ENCODE measurements around the gene MIF.
"Not testable (repeated sequence)": the region's sequence is repeated elsewhere in the genome, so short reads cannot be mapped to it uniquely, and the experiment has no call there.

Gene MIF

DNA sequence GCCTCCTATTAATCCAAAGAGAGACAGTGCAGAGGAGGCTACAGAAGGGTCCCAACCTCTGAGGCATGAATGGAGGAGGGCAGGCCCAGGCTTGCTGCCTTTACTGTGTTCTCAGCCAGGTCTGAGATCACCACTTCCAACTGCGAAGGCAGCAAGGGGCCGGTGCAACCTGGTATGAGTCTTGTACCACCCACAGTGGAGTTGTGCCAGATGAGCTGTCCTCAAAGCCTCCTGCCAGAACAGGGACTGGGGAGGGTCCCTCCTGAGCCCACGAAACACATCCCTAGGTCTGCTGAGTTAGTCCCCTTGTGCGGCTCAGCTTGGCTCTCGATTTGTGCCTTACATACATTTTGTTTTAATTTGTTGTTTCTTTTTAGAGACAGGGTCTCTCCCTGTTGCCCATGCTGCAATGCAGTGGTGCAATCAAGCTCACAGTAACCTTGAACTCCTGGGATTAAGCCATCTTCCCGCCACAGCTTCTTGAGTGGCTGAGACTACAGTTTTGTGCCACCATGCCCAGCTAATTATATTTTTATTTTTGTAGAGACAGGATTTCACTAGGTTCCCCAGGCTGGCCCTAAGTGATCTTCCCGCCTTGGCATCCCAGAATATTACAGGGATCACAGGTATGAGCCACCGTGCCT is 9.3 kb downstream of the MIF start:
- Mint-ChIP-seq H3K27me3 (ENCODE audit: low read depth) (peaks cover 12% of the 10 kb centered on the region), H3K4me1 (ENCODE audit: low read depth) (peaks cover 12% of the 10 kb centered on the region), H3K4me3 (no peak overlapping the region), H3K27ac (no peak overlapping the region), H3K9me3 (peaks cover 12% of the 10 kb centered on the region), H3K36me3 (ENCODE audit: low read depth) (peaks cover 14% of the 10 kb centered on the region)
- no peak for DNase-seq (ENCODE audit: low spot score)

DNA sequence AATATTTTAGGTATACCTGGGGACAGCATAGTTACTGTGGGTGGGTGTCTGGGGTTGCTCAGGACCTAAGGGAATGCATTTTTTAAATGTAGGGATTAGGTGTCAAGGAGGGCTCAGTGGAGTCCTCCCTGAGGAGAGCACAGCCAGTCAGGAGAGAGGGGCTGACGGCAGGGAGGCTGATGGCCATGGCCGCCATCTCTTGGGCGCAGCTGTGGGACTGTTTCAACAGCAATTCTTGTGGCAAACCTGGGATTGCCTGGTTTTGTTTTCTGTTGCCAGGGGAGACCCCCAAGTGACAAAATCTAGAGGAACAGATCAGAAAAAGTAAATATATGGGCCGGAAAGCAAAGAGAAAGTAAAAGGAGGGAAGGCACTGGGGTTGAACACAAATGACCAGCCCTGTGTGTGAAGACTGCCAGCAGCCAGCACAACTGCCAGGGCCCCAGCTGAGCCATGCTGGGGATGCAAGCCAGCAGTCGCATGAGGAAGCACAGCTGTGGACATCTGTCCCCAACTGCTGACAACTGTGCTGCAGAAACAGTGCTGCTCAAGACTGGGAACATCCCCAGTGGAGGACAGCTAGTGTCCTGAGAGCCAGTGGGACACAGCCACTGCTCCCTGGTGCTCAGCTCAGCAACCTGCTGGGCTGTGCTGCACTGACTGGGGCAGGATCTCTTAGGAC is 10.5 kb downstream of the MIF start:
- peaks cover 5% of the 10 kb centered on the region for H3K36me3 Mint-ChIP-seq (ENCODE audit: low read depth)
- no peak for DNase-seq (ENCODE audit: low spot score)
- no peak overlapping the region for H3K4me3 Mint-ChIP-seq
- H3K9me3 Mint-ChIP-seq: peaks cover 9% of the 10 kb centered on the region
- no peak overlapping the region for H3K27ac Mint-ChIP-seq
- peaks cover 10% of the 10 kb centered on the region for H3K4me1 Mint-ChIP-seq (ENCODE audit: low read depth)
- H3K27me3 Mint-ChIP-seq (ENCODE audit: low read depth): peaks cover 11% of the 10 kb centered on the region

DNA sequence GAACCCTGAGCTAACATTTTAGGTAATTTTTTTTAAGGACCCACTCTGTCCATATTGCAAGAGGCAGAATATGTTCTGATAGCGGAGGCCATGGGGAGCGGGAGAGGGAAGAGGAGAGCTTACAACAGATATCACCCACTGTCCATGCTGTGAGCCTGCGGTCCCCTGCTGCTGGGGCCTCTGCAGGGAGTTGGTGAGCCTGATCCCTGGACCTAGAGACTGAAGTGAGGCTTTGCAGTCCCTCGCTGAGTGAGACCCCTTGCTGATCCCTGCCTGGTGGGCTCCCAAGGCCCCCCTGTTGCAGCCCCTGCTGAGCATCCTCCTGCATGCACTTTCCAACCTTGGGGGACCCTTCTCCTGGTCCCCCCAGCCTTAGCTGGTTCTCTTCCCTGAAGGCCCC is 12.5 kb downstream of the MIF start:
- H3K27me3 Mint-ChIP-seq (ENCODE audit: low read depth): peaks cover 11% of the 10 kb centered on the region
- H3K4me1 Mint-ChIP-seq (ENCODE audit: low read depth): peaks cover 10% of the 10 kb centered on the region
- no peaks in the 10 kb centered on the region for H3K9me3 Mint-ChIP-seq
- no peak overlapping the region for H3K27ac Mint-ChIP-seq
- H3K36me3 Mint-ChIP-seq (ENCODE audit: low read depth): no peaks in the 10 kb centered on the region
- no peak for DNase-seq (ENCODE audit: low spot score)
- no peak overlapping the region for H3K4me3 Mint-ChIP-seq

DNA sequence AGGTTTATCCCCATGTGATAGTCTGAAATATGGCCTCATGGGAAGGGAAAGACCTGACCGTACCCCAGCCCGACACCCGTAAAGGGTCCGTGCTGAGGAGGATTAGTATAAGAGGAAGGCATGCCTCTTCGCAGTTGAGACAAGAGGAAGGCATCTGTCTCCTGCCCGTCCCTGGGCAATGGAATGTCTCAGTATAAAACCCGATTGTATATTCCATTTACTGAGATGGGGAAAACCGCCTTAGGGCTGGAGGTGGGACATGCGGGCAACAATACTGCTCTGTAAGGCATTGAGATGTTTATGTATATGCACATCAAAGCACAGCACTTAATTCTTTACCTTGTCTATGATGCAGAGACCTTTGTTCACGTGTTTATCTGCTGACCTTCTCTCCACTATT is 13.2 kb downstream of the MIF start:
- DNase-seq (ENCODE audit: low spot score); H3K4me3 Mint-ChIP-seq; H3K9me3 Mint-ChIP-seq; H3K27ac Mint-ChIP-seq; H3K4me1 Mint-ChIP-seq (ENCODE audit: low read depth); H3K36me3 Mint-ChIP-seq (ENCODE audit: low read depth): not testable (repeated sequence)
- H3K27me3 Mint-ChIP-seq (ENCODE audit: low read depth): peaks cover 11% of the 10 kb centered on the region

DNA sequence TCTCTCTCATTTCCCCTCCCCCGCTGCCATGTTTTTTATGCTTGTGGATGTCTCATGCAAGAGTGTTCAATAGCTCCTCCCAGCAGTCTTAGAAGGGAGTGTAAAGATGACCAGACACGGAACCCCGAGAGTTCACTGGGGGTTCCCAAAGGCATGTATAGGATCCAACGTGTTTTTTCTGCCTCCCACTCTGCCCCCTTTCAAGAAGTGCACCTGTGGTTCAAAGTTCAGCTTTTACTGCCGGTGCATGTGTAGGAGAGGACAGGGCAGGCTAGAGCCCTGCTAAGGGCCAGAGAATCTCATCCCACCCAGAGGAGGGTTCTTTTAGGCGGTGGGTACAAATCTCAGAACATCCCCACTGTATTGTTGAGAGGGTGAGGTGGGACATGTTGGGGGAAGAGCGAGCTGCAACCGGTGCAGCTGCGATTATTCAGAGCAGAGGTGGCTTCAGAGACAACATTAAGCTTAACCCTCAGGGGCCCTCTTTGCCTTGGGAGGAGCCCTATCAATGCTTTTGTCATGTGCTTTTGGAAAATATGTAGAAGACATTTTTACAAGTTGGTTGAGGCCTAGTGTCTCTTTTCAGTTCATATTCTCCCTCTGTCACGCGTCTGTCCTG is 14.5 kb downstream of the MIF start:
- Mint-ChIP-seq H3K4me3 (no peak overlapping the region), H3K9me3 (no peaks in the 10 kb centered on the region), H3K4me1 (ENCODE audit: low read depth) (peaks cover 16% of the 10 kb centered on the region), H3K36me3 (ENCODE audit: low read depth) (peaks cover 3% of the 10 kb centered on the region), H3K27ac (no peak overlapping the region), H3K27me3 (ENCODE audit: low read depth) (peaks cover 11% of the 10 kb centered on the region)
- no peak for DNase-seq (ENCODE audit: low spot score)

DNA sequence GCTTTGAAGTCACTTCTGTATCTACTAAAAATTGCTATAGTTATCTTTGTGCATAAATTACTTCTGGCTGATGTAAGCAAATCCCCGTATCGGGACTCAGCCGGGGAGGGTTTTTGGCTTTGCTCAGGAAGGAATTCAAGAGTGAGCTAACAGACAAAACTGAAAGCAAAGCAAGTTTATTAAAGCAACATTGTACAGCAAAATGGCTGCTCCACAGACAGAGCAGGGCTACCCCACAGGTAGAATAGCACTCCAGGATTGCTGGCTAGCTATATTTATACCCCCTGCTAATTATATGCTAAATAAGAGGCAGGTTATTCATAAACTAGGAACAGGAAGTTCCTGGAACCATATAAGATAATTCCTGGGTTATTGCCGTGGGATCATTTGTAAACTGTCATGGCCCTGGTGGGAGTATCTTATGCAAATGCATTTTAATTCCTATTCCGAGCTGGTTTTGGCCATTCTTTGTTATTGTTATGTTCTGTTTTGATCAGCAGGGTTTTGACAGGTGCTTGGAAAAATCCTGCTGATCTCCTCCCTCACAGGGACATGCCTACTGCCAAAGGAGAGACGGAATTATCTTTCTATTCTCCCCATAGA is 15.2 kb downstream of the MIF start:
- H3K4me3 Mint-ChIP-seq: no peak overlapping the region
- H3K9me3 Mint-ChIP-seq: no peaks in the 10 kb centered on the region
- peaks cover 3% of the 10 kb centered on the region for H3K36me3 Mint-ChIP-seq (ENCODE audit: low read depth)
- H3K27me3 Mint-ChIP-seq (ENCODE audit: low read depth): peaks cover 11% of the 10 kb centered on the region
- peaks cover 17% of the 10 kb centered on the region for H3K4me1 Mint-ChIP-seq (ENCODE audit: low read depth)
- DNase-seq (ENCODE audit: low spot score): no peak
- H3K27ac Mint-ChIP-seq: no peak overlapping the region

DNA sequence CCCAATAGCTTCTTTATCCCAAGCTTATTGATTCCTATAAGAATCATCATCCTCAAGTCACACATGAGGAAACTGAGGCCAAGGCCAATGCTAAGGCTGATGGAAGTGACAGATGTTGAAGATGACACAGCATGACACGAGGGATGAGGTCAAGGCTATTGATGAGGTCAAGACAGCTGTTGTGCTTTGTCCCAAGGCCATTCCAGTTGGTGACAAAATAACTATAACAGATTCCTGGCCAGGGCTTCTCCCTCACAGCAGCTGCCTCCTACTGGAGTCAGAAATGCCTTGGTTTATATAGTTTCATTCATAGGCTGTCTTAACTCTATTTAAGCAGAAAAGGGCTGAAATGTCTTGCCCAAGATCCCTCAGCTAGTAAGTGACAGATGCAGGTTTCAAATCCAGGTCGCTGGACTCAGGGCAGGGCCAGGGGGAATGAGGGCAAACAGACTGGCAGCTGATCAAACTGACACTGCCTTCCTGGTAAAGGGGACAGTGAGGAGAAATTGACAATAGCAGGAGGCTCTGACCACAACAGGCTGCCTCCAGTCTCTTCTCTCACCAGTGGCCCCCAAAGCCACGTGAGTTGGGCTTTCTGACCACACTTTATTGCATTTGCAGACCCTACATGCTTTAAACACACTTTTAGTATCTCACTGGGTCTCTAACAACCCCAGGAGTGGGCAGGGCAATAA is 16.5 kb downstream of the MIF start:
- Mint-ChIP-seq H3K4me1 (ENCODE audit: low read depth) (peaks cover 10% of the 10 kb centered on the region), H3K27ac (no peak overlapping the region), H3K4me3 (no peak overlapping the region), H3K9me3 (no peaks in the 10 kb centered on the region), H3K36me3 (ENCODE audit: low read depth) (peaks cover 3% of the 10 kb centered on the region), H3K27me3 (ENCODE audit: low read depth) (peaks cover 4% of the 10 kb centered on the region)
- no peak for DNase-seq (ENCODE audit: low spot score)

DNA sequence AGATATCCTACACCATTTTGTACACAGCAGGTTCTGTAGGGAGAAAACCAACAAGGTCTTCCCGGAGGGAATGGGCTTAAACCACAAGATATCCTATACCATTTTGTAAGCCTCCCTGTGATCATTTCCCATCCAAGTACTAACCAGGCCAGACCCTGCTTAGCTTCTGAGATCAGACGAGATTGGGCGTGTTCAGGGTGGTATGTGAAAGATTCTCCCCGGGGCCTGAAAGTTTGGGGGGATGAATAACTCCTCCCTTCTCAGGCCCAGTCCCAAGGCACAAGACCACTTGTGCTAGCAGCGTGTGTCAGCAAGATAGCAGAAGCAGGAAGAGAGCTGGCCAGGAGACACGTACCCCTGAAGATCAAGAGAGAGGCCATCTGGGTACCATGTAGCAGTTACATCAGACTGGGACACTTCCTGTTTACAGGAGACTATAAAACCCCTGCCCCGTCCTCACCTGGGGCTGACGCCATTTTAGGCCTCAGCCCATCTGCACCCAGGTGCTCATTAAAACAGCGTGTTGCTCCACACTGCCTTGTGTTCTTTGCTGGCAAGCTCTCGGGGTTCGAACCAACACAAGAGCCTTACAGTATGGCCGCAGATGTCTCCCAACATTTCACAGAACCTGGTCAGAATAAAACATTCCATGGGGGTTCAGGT is 17.3 kb downstream of the MIF start:
- Mint-ChIP-seq H3K36me3 (ENCODE audit: low read depth) (peaks cover 3% of the 10 kb centered on the region), H3K27ac (no peak overlapping the region), H3K4me3 (no peak overlapping the region), H3K4me1 (ENCODE audit: low read depth) (peaks cover 7% of the 10 kb centered on the region), H3K9me3 (no peaks in the 10 kb centered on the region), H3K27me3 (ENCODE audit: low read depth) (peaks cover 1% of the 10 kb centered on the region)
- no peak for DNase-seq (ENCODE audit: low spot score)

DNA sequence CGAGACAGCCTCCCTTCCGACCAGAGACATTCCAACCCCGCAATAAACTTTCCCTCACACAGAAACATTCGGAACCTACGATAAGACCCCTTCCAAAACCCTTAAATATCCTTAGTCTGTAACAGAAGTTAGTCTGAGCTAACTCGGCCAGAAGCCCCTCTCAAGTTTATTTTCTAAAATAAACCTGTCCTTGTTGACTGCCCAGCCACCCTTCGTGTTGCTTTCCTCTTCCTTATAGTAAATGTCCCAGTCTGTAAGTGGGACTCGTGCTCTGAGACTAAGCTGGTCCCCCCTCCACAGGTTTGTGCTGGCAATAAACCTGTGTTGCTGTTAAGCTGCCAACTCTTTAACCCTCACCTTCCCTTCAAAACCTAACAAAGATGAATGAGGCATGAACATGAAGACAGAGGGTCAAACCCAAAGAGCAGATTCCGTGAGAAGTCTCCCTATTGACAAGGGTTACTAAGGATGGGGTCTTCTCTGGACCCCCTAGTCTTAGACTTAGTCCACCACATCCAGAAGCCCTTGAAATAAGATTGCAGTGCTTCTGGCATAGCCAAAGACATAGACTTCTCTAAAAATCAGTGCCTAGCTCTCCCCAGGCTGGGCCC is 18.2 kb downstream of the MIF start:
- Mint-ChIP-seq H3K9me3 (no peaks in the 10 kb centered on the region), H3K27ac (no peak overlapping the region), H3K36me3 (ENCODE audit: low read depth) (peaks cover 3% of the 10 kb centered on the region), H3K27me3 (ENCODE audit: low read depth) (no peaks in the 10 kb centered on the region), H3K4me1 (ENCODE audit: low read depth) (peaks cover 7% of the 10 kb centered on the region), H3K4me3 (no peak overlapping the region)
- no peak for DNase-seq (ENCODE audit: low spot score)

DNA sequence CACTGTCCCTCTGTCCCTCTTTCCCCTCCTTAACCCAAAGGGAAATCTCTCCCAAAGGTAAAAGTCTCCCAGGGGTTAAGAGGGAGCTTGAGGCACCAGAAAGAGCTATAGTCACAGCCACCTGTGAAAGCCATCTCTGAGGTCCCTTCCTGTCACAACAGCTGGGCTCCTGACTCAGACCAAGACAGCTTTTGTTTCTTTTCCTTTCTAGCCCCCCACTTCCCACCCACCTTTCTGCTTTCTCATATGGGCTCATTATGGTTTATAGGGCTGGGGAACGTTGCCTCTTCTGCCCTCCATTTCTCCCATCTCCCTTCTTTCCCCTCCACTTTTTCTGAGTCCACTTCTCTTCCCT is 19.1 kb downstream of the MIF start:
- H3K4me3 Mint-ChIP-seq: peak overlapping the region; percentile 87
- H3K27me3 Mint-ChIP-seq (ENCODE audit: low read depth): no peaks in the 10 kb centered on the region
- peak; percentile 15 for DNase-seq (ENCODE audit: low spot score)
- H3K4me1 Mint-ChIP-seq (ENCODE audit: low read depth): peaks cover 7% of the 10 kb centered on the region
- H3K9me3 Mint-ChIP-seq: no peaks in the 10 kb centered on the region
- peak overlapping the region; percentile 99 for H3K27ac Mint-ChIP-seq
- H3K36me3 Mint-ChIP-seq (ENCODE audit: low read depth): peaks cover 3% of the 10 kb centered on the region

DNA sequence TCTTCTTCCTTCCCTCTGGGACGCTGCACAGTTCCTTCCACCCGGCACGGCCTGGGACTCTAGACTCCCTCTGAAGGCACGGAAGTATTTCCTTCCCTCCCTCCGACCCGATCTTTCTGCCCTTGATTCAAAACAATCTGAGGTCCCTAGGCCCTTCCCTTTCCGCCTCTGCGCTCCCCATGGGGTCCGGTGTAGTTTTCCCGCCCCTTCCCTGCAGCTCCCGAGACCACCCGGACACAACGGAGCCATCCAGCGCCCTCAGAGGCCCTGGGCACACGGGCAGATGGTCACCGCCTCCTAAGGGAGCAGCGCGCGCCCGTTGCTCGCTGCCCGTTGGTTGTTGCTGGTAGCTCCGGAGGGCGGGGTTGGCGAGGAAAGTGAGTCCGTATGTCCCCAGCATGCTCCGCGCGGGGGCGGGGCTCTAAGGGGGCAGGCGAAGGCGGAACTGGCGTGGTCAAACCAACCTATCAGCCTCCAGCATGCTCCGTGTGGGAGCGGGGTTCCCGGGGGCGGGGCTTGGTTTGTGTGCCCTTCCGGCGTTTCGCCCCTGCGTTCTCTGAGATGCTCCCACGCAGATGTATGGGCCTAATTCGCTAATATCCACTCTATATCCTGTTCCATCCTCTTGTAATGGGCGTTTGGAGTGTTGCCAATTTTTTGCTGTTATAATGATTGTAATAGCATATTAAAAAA is 19.6 kb downstream of the MIF start:
- peaks cover 7% of the 10 kb centered on the region for H3K4me1 Mint-ChIP-seq (ENCODE audit: low read depth)
- no peaks in the 10 kb centered on the region for H3K27me3 Mint-ChIP-seq (ENCODE audit: low read depth)
- peak overlapping the region; percentile 87 for H3K4me3 Mint-ChIP-seq

DNA sequence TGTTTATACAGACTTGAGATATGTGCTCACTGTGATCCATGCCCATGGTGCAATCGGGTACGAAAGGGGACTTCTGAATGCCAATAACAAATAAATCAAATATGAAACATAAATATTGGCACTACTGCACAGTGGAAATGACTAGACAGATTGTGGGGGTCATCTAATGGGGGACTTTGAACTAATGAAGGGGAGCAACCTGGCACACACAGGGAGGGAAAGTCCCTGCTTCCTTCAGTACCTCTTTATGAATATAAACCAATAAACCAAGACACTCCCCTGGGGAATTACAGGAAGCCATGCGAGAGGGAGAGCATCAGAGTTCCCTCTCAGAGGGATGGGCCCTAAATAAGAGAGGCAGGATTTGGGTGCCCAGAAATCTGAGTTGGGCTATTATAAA is 21.1 kb downstream of the MIF start:
- no peak for DNase-seq (ENCODE audit: low spot score)
- Mint-ChIP-seq H3K27ac (no peak overlapping the region), H3K27me3 (ENCODE audit: low read depth) (no peaks in the 10 kb centered on the region), H3K9me3 (no peaks in the 10 kb centered on the region), H3K36me3 (ENCODE audit: low read depth) (peaks cover 3% of the 10 kb centered on the region), H3K4me1 (ENCODE audit: low read depth) (peaks cover 7% of the 10 kb centered on the region), H3K4me3 (no peak overlapping the region)

More for the DNA sequence above, 19.6 kb downstream of the MIF start:
- H3K27ac Mint-ChIP-seq: peak overlapping the region; percentile 99
- H3K36me3 Mint-ChIP-seq (ENCODE audit: low read depth): peaks cover 3% of the 10 kb centered on the region
- no peaks in the 10 kb centered on the region for H3K9me3 Mint-ChIP-seq
- DNase-seq (ENCODE audit: low spot score): peak; percentile 100

DNA sequence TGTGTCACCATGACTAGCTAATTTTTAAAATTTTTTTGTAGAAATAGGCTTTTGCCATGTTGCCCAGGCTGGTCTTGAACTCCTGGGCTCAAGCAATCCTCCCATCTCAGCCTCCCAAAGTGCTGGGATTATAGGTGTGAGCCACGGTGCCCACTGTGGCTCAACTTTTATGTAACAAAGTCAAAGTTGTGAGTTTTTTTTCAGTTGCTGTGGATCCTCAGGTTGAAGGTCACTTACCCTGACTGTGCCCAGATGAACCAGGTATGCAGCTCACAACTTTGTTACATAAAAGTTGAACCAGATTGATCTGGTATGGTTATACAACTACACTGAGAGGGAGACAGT is 26.1 kb downstream of the MIF start:
- not testable (repeated sequence) for H3K4me1 Mint-ChIP-seq (ENCODE audit: low read depth); H3K9me3 Mint-ChIP-seq; H3K27me3 Mint-ChIP-seq (ENCODE audit: low read depth); H3K36me3 Mint-ChIP-seq (ENCODE audit: low read depth); DNase-seq (ENCODE audit: low spot score); H3K4me3 Mint-ChIP-seq; H3K27ac Mint-ChIP-seq
